NCI-H2081 treated with DMSO at 0.1 percent for 48 hours (cell line): ENCODE measurements around the gene CISD3.
A peak's percentile ranks its signal among the peaks of the same experiment; 100 is the strongest.

Source experiments
- DNase-seq: peaks from one replicate; lab custom pipeline; 2025; lab: John Stamatoyannopoulos, UW

CISD3 gene

DNA sequence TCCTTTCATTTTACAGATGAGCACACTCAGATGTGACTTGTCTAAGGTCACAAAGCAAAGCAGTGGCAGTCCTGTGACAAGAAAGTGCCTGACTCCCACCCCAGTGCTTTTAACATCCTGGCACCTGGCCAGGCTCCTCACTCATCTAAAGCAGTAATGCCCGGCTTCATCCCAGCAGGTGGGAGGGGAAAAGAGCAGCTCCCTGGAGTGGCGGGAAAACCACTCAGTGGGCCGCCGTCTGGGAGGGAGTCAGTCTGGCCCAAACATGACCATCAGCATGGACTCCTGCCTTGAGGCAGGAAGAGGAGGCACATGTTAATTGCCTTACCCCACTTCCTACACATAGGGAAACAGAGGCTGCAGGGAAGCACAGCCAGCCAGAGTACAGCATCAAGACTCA, 15.4 kb downstream of the CISD3 start:
- peak; percentile 44 for DNase-seq

DNA sequence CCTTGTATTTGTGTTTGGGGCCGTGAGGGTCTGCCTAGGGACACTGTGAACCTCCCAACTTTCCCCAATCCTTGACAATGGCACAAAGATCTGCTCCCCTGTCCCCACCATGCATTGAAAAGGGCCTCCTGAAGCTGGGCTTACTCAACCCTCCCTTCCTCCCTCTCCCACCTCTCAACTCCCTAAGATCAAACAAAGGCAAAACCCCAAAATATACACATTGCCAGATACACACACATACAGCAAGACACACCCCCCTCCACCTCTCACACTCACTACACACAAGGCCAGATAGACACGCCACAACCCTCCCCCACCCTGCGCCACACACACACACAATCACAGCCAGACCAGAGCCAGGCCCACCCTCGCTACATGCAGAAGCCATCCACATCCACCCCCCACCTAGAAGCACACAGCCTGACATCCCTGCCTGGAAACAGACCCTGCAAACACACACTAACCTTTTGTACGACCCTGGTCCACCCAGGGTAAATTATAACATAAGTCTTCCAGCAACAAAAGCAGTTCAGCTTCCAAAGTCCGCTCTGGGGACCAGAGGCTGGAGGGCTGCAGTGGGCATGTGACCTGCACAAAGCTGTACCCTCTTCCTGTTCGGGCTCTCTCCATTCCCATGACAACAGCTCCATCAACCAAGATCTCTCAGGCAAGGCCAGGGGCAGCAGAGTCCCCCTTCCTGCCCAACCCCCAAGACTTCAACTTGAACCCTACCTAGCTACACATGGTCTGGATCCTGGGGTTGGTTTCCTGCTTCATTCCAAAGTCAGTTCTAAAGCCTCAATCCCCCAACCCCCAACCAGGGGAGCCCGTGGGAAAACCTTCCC, 16.1 kb downstream of the CISD3 start:
- no peak for DNase-seq

DNA sequence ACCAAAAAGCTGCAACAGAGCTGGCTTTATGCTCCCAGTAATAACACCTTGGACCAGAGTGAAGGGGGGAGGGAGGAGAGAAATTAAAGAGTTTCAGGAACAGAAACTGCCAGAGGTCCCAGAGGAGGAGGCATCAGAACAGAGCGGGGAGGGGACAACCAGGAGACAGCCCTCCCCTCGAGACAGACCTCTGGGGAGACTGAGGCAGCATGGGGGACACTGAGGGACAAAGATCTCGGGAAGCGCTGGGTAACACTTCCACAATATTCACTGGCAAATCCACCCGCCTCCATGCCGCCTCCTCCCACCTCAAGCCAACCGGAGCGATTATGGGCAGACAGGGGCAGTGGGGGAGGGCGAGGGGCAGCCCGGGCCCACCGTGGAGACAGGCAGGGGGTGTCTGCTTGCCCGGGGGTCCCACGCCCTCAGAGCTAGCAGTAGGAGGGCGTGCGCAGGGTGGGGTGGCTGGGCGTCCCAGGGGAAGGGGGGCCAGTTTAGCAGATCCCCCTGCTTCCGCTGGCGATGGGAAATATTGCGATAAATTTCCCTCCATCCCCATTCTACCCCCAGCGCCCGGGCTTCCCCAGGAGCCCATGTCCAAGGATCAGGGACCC, 16.8 kb downstream of the CISD3 start:
- DNase-seq, result no peak

DNA sequence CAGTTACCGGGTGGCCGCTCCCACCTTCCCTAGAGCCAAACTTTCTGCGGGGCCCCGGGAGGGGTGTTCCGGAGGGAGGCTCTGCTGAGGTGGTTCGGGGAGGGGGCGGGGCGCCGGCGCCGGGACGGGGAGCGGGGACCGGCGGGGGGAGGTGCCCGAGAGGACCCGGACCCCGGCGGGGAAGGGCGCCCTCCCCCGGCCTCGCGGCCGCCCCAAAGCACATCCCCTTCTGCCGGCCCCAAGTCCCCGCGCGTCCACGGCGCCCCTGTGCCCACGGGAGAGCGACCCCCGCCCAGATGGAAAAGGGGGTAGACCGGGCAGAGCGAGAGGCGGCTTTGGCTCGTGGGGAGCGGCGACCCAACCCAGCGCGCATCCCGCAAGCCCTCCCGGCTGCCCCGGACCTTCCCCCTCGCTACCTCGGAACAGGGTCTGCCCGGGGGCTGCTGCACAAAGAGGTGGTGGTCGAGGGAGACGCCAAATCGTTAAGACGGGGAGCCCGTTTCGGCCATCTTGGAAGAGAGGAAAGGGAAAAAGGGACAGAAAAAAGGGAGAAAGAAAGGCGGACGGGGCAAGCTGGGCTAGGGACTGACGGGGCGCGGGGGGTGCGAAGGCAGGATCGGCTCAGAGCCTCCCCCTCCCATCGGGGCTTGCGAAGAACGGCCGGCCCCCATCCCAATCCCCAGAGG, 17.5 kb downstream of the CISD3 start:
- DNase-seq, result no peak

DNA sequence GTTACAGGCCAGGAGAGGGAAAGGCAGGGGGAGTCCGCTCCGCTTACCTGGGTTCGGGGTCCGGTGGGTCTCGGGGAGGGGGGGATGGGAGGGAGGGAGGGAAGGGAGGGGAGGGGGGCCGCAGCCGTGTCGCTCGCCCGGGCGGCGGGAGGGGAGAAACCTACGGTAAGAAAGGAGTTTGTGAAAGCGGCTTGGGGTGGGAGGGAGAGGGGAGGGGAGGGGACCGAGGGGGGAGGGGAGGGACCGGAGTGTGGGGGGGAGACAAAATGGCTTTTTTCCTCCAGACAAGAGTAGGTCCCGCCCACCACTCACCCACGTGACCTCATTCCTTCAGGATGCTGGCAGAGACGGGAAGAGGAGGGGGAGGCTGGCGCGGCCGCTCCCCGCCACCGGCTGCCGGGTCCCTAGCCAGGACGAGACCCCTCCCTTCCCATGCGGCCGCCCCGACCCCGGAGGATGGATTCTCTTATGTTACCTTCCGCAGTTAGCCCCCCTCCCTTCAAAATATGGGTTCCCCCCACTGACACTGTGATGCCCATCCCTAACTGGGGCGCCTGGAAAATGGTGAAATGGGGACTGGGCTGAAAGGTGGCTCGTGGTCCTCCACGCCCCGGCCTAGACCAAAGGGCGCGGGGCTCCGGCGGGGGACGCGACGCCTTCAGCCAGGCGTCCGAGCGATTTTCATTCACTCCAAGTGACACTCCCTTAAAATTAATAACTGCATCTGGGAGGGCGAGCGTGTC, 18.2 kb downstream of the CISD3 start, which contains the start of gene PCGF2:
TSS of gene PCGF2 (minus strand) at position 188 of the 743 bp plus-strand sequence. CDS start 7,934 bp downstream, outside the sequence.
- peak; percentile 48 for DNase-seq

DNA sequence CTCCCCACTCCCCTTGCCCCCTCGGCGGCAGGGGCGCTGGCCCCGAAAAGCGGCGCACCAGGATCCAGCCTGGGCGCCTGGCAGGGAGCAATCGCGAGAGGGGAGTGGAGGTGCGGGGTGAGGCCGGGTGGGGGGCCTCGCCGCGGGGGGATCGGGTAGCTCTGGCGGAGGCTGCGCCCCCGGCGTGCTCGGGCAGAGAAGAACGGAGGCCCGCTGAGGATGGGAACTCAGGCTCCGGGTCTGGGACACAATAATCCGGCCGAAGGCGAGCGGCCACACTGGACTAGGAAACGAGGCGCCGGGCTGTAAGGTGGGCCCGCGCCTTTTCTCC, 18.7 kb downstream of the CISD3 start:
- no peak for DNase-seq

DNA sequence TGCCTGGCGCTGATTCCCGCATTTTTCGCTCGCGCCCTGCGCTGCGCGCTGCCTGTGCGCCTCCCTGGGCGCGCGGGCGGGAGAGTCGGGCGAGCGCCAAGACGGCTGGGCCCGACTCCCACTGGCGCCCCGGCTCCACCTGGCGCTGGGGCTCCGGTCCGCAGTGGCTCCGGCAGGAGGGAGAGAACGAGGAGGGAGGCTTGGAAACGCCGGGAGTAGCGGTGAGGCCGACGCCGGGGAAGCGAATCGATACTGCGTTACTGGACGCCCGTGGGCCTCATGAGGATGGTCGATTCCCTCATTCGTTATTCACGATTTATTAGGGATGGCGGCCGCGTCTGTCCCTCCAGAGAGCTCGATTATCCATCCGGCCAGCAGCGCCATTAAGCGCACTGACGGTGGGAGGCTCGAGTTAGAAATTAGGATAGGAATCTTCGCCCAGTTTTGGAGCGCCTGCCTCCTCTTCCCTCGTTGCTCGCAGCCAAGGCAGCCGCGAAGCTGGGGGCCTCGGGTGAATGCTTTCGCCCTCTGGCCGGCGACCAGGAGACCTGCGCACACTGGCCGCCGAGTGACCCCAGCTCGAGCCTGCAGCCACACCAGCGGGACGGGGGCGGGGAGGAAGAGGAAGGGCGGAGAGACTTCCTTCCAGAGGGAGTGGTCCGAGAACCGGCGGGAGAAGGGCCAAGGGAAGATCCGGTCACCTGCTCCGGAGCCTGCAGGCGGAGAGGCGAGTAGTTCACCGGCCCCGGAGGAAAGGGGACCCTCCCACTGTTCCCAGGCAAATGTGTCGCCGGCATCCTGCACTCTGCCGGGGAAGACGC, 19.3 kb downstream of the CISD3 start:
- no peak for DNase-seq

DNA sequence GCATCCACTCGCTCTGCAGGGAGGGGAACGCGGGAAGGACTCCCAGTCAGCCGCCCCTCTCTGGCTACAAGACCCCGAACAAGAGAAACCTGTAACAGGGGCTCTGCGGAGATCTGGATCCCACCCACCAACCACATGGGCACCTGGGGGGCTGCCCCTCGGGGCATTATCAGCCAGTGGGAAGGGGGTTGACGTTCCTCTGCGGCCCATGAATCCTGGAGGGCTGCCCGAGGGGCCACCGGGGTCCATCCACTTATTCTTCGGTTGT, 19.8 kb downstream of the CISD3 start:
- DNase-seq, result no peak

DNA sequence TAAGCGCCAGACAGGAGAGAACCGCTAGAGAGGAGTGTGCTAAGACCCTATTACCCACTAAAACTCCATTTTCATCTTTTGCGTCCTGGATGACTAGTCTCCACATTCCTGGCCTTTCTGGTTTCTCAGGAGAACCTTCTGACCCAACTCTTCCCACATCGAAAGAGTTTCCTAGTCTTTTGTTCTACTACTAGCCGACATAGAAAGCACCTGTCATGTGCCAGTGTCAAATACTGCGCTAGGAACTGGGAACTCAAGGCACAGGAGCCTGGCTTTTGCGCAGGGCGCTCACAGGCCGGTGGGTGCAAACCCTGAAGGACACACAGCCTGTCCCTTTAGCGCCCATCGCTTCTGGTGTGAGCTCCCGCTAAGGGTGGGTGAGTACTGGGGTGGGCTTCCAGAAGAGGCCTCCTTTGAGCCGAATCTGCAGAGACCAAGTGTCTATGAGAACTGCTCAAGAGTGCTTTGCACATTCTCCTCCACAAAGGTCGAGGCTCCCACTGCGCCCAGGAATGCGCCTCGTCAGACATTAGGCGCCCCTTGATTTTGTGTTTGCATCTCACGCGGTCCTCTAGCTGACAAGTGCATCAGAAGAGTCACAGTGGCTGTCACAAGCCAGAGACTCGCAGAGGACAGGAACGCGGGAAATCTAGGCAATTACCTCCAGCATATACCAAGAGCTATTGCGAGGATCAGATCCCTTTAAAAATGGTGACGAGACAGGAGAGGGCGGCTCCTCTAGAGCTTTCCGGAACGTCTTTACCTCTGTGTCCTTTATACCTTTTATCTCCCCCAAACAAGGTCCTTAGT, 20.4 kb downstream of the CISD3 start:
- no peak for DNase-seq

DNA sequence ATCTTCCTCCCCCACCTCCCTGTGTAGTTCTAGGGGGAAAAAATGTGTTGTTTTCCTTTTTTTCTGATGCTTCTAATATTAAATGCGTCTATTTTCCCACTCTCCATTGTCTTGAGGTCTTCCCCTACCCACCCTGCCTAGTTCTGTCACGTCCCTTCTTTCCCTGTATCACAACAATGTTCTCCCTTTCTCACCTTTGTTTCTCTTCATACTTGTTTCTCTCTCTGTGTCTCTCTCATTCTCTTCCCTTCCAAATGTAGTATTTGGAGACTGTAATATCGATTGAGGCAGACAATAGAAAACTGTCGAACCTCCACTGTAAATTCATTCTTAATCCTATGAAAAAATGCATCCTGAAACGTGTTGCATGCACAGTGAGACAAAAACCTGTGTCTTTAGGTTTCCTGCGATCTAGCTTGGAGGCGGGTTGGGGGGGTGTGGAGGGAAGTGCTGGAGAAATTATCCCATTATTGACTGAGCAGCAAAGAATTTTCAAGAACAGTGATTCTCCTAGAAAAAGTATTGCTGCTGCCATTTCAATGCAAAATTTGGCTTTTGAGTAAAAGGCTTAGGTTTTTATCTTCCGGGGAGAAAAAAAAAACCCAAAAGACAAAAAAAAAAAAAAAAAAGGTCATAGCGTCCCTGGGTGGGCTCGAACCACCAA, 21.1 kb downstream of the CISD3 start:
- no peak for DNase-seq

DNA sequence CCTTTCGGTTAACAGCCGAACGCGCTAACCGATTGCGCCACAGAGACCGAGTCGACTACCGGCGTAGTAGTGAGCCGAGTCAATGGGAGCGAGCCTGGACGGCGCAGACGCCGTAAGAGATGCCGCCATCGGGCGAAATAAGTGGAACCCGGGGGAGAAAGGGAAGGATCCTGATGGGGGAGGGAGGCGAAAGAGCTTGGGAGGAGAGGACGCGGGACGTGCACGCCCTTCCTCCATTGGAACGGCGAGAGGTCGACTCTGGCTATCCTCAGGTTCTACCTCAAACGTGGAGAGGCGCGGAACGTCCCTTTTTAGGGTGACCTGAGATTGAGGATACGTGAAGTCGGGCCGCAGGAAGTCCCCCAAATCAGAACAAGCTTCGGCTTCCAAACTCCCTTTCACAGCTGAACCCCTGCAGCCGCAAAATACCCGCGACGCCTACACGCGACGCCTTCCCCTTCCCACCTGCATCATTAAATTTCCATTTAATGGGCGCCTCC, 21.7 kb downstream of the CISD3 start:
- DNase-seq, result peak; percentile 72

DNA sequence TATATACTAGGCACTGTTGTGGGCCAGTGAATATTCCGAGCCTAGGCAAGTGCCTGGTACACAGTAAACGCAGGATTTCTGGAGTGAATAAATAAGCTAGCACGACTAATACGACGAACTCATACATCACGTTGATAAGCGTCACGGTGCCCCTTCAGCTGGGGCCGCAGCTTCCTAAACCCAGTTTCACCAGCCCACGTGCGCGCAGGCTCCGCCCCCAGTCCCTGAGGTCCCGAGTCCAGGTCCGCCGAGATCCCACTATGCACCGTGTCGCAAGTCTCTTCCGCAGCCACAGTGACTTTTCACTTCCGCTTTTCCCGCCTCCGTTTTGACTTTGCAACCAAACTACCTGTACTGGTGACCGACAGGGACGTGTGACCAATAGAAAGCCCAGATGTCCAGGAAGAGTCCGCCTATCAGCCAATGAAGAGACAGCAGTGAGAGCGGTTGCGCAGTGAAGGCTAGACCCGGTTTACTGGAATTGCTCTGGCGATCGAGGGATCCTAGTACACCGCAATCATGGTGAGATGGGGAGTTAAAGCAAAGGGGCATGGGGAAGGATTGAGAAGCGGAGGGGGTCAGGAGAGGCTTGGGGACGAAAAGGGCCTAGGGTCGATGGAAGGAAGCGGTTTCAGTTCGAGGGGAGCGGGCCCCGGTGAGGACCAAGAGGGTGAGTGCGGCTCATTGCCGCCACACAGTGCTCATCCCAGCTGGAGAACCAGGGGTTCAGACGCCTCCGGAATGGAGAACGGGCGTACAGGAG, 22.3 kb downstream of the CISD3 start, which contains the start of gene PSMB3:
TSS of gene PSMB3 (plus strand) at position 434 of the 763 bp plus-strand sequence. CDS start at position 520, 86 bp downstream.
- peak; percentile 99 for DNase-seq

DNA sequence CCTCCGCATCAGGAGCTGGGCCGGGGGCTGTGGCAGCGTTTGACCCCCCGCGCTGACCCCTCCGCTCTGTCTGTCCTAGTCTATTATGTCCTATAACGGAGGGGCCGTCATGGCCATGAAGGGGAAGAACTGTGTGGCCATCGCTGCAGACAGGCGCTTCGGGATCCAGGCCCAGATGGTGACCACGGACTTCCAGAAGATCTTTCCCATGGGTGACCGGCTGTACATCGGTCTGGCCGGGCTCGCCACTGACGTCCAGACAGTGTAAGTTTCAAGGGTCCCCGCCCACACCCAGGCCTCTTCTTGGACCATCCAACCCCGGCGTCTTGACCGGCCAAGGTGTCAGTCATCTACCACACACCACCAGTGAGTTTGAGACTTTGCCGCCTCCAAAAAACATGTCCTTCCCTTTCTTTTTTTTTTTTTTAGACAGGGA, 22.9 kb downstream of the CISD3 start:
- DNase-seq, result no peak

DNA sequence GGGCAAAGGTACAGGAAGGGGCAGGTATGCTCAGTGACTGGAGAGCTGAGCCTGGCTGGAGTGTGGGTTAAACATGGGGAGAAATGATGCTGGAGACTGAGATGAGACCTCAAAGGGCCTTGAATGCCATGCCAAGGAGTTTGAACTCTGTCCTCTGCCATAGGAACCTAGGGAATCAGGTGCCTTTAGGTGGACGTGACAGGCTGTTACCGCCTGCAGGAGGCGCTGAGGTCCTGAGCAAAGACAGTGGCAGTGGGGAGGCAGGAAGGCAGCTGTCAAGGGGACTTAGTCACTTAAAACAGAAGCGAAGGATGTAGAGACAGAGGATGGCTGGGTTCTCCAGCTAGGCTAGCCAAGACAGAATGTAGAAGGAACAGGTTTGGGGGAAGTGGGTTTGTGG, 31.5 kb downstream of the CISD3 start:
- no peak for DNase-seq

DNA sequence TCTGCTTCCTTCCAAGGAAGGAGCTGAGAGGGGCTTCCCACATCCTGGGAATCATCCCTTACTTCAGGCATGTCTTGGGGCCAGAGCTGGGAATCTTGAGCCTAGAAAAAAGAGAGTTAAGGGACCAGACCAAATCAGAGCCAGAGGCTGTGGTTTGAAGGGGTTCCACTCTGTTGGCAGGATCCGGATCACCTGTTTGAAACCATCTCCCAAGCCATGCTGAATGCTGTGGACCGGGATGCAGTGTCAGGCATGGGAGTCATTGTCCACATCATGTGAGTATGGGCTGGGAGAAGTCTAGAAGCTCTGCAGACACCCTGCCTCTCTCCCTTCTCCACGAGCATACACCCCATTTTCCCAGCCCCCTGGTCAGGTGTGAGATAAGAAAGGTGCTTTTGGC, 32.1 kb downstream of the CISD3 start:
- no peak for DNase-seq

DNA sequence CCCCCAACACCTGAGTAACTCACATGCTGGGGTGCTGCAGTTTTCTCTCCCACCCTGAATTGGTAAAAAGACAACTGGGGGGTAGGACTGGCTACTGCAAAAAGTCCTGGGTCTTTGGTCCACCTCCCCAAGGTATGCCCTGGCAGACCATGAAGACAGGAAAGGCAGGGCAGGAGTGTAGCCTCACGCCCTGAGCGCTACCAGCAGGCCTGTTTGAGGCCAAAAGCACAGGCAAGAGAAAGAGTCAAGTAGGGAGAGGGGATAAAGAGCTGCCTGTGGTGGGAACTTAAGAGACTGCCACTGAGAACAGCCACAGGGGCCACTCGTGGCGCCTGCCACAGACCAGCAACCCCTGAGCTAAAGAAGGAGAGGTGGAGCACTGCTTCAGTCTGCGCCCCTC, 36.2 kb downstream of the CISD3 start:
- no peak for DNase-seq

DNA sequence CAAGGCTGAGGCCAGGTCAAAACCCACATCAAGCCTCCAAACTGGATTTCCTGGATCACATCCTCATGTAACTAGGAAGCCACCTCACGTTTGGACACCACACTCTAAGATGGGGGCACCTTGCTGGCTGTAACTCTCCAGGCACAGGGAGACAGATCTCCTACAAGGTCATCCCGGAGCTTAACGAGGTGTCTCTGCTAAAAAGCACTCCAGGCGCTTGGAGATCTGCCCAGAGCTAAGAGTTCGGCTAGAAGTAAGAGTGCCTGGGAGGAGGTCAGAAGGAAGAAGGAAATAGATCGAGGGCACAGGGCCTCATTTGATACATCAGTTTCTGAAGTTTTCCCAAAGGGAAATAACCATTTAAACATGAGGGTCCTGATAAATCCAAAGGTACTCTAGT, 38.3 kb downstream of the CISD3 start:
- DNase-seq, result no peak

DNA sequence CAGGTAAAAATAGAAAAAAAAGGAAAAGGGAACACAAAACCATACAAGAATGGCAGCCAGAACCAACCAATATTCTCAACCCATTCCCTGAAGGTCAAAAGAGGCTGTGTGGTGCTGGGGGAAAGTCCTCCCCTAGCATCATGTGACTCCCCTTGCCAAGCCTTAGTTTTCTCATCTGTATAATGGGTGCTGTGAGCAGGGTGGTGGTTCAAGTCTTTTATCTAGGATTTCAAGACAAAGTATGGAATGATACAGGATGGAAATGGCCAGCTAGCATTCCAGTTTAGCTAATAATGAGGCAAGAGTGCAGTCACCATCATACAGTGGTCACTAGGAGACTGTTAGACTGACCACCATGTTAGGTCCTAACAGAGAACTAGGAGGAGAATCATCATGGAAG, 43.1 kb downstream of the CISD3 start:
- no peak for DNase-seq

DNA sequence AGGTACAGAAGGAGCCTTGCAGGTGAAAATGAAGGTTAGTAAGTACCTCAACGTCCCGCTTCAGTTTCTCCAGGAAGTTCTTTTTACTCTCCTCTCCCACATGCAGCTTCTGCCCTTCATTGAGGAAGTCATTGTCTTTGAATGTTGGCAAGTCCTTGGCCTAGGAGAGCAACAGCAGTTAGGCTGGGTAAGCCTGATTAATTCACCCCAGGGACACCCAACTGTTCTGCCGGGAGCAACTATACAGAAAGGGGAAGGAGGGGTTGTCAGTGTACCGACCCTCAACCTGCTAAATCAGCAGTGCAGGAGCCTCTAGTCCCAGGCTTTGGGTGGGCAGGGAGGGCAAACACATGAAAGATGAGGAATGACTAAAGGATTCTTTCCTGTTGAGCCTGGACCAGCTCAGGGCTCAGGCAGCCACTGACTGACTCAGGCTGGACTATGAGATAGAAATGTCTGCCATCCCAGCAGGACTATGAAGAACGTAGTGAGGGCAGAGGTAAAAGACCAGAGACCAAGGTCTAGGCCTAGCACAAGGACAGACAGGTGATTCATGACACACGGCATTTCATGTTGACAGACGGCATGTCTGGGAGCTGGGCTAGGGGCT, 47.6 kb downstream of the CISD3 start:
- DNase-seq, result no peak
